GM12878 (cell line): ENCODE data around the gene ROM1. TPM values are rescaled to one million over a fixed set of nuclear protein-coding genes. Genes with fewer than 3 reads are reported as not detected.

Experiments used
- BMI1 ChIP-seq: fragments of 450-650 bp; IDR thresholded peaks from 2 replicates; pipeline ENCODE4 v1.6.1; 2016; ENCODE audit warnings: mild to moderate bottlenecking, moderate library complexity, borderline replicate concordance
- EGR1 ChIP-seq, 2 experiments: IDR thresholded peaks; 1 replicate in 1 of 2; 2 replicates in 1 of 2; pipeline ENCODE4 v1.6.1; 2011 to 2012; ENCODE audit warnings: low read depth in 2 of 2, low read length in 2 of 2, borderline replicate concordance in 1 of 2, mild to moderate bottlenecking in 1 of 2, moderate library complexity in 1 of 2
- EP300 ChIP-seq, 2 experiments: fragments of 150-350 bp in 1 of 2; IDR thresholded peaks; 2 replicates each; pipeline ENCODE4 v1.6.1; 2011 to 2012; ENCODE audit warnings: low read depth in 2 of 2, low read length in 2 of 2, borderline replicate concordance in 1 of 2, improper control_type of control experiment in 1 of 2, inconsistent platforms in 1 of 2; ENCODE audit not compliant: control insufficient read depth in 1 of 2
- ETV6 ChIP-seq, 2 experiments: fragments of 450-650 bp in 1 of 2; IDR thresholded peaks in 1 of 2; conservative IDR thresholded peaks in 1 of 2; 2 replicates each; pipeline ENCODE4 v1.6.1; 2014; ENCODE audit warnings: antibody characterized with exemption in 1 of 2, borderline replicate concordance in 1 of 2, low read depth in 1 of 2, mild to moderate bottlenecking in 1 of 2, moderate library complexity in 1 of 2
- NFYB ChIP-seq: IDR thresholded peaks from 2 replicates; pipeline ENCODE4 v1.6.1; 2011; ENCODE audit warnings: low read depth, mild to moderate bottlenecking, low read length, improper control_type of control experiment, moderate library complexity; ENCODE audit not compliant: insufficient read depth
- NR2C1 ChIP-seq: fragments of 450-650 bp; IDR thresholded peaks from 2 replicates; pipeline ENCODE4 v1.6.1; 2017; ENCODE audit warnings: antibody characterized with exemption, mild to moderate bottlenecking, moderate library complexity
- NRF1 ChIP-seq: conservative IDR thresholded peaks from 2 replicates; pipeline ENCODE4 v1.6.1; 2011; ENCODE audit warnings: mild to moderate bottlenecking, low read depth, low read length, improper control_type of control experiment
- RAD21 ChIP-seq: IDR thresholded peaks from 2 replicates; pipeline ENCODE4 v1.6.1; 2011; ENCODE audit warnings: mild to moderate bottlenecking, low read depth, low read length, moderate library complexity; ENCODE audit not compliant: insufficient read depth
- RUNX3 ChIP-seq: IDR thresholded peaks from 2 replicates; pipeline ENCODE4 v1.6.1; 2012; ENCODE audit warnings: low read length, inconsistent platforms
- SIX5 ChIP-seq: IDR thresholded peaks from 2 replicates; pipeline ENCODE4 v1.6.1; 2011; ENCODE audit warnings: mild to moderate bottlenecking, low read depth, low read length, moderate library complexity; ENCODE audit not compliant: severe bottlenecking
- SKIL ChIP-seq: fragments of 450-650 bp; IDR thresholded peaks from 2 replicates; pipeline ENCODE4 v1.6.1; 2017; ENCODE audit warnings: mild to moderate bottlenecking, low read depth, inconsistent platforms; ENCODE audit not compliant: poor library complexity, severe bottlenecking
- SP1 ChIP-seq: IDR thresholded peaks from one replicate; pipeline ENCODE4 v1.6.1; 2011; ENCODE audit warnings: low read depth, low read length
- STAT1 ChIP-seq: fragments of 450-650 bp; conservative IDR thresholded peaks from 2 replicates; pipeline ENCODE4 v1.6.1; 2014; ENCODE audit warnings: antibody characterized with exemption, mild to moderate bottlenecking
- TARDBP ChIP-seq: IDR thresholded peaks from 2 replicates; pipeline ENCODE4 v1.6.1; 2016; ENCODE audit warnings: borderline replicate concordance
- TCF7 ChIP-seq: IDR thresholded peaks from 2 replicates; pipeline ENCODE4 v1.6.1; 2014; ENCODE audit warnings: antibody characterized with exemption, borderline replicate concordance
- YBX1 ChIP-seq: fragments of 450-650 bp; IDR thresholded peaks from 2 replicates; pipeline ENCODE4 v1.6.1; 2016; ENCODE audit warnings: antibody characterized with exemption
- ZBTB40 ChIP-seq: fragments of 450-650 bp; IDR thresholded peaks from 2 replicates; pipeline ENCODE4 v1.6.1; 2016; ENCODE audit warnings: mild to moderate bottlenecking, moderate library complexity, borderline replicate concordance
- ZNF217 ChIP-seq: fragments of 450-650 bp; IDR thresholded peaks from 2 replicates; pipeline ENCODE4 v1.6.1; 2017; ENCODE audit warnings: antibody characterized with exemption, mild to moderate bottlenecking
- polyA plus RNA-seq, 11 experiments: library from polyadenylated mRNA; depleted of rRNA in 4 of 11; unstranded in 6 of 11; stranded (reverse) in 5 of 11; fragments of >200 nt; fragmentation: Nextera tagmentation in 4 of 11; fragmentation: Illumina TruSeq in 1 of 11; extraction: Ambion mirVana in 4 of 11; extraction: Trizol in 1 of 11; gene quantifications; 1 replicate in 1 of 11; 2 replicates in 10 of 11; pipeline versions ENCODE4 v1.2.1 to v1.2.3, GENCODE V29; 2011 to 2016; ENCODE audit warnings: inconsistent platforms in 2 of 11, missing spikeins in 2 of 11, low read depth in 1 of 11
- total RNA-seq, 4 experiments: library from RNA; depleted of rRNA in 3 of 4; stranded (reverse); fragments of >200 nt in 3 of 4; fragmentation: Illumina TruSeq in 1 of 4; extraction: Trizol in 1 of 4; gene quantifications; 2 replicates each; pipeline versions ENCODE4 v1.2.1 to v1.2.3, GENCODE V29; 2013 to 2021
- TF ChIP-seq, protein P1 (sequence below): fragments of 450-650 bp; IDR thresholded peaks from 2 replicates; pipeline ENCODE4 v1.6.1; 2017; ENCODE audit warnings: mild to moderate bottlenecking

ROM1 gene
- total and polyA plus RNA-seq, 10 of the 15 experiments (the other 5 are each of a cell fraction or from before 2014, with no cell fraction given) = 0.42 to 3.0 (median 1.1) TPM

GRCh38 chr11:62599069-62599696, 13.9 kb upstream of the ROM1 start (continued):
- TF ChIP-seq ZBTB40 (peak; percentile 50; the same call in 1 of the 2 replicates), NRF1 (no peak), NR2C1 (peak; percentile 84), YBX1 (peak; percentile 54; the same call in 1 of the 2 replicates), ZNF217 (no peak), TCF7 (no peak), RAD21 (no peak), SP1 (peak; percentile 86), TARDBP (no peak), ETV6 (conservative IDR thresholded peaks at IDR 0.05 in 1 of 2, IDR thresholded peaks at IDR 0.05 in 1 of 2; ENCODE audit: borderline replicate concordance in 1 of 2, low read depth in 1 of 2) (no peak), EP300 (IDR thresholded peaks at IDR 0.05; ENCODE audit: borderline replicate concordance in 1 of 2, control insufficient read depth in 1 of 2, low read depth in 2 of 2, low read length in 2 of 2) (no peak), EGR1 (IDR thresholded peaks at IDR 0.05; ENCODE audit: borderline replicate concordance in 1 of 2, low read depth in 2 of 2, low read length in 2 of 2) (no peak), SKIL (peak; percentile 23), BMI1 (no peak), RUNX3 (peak; percentile 71; the same call in 1 of the 2 replicates), STAT1 (no peak), NFYB (peak; percentile 88), SIX5 (no peak)
- TF ChIP-seq, protein P1, sequence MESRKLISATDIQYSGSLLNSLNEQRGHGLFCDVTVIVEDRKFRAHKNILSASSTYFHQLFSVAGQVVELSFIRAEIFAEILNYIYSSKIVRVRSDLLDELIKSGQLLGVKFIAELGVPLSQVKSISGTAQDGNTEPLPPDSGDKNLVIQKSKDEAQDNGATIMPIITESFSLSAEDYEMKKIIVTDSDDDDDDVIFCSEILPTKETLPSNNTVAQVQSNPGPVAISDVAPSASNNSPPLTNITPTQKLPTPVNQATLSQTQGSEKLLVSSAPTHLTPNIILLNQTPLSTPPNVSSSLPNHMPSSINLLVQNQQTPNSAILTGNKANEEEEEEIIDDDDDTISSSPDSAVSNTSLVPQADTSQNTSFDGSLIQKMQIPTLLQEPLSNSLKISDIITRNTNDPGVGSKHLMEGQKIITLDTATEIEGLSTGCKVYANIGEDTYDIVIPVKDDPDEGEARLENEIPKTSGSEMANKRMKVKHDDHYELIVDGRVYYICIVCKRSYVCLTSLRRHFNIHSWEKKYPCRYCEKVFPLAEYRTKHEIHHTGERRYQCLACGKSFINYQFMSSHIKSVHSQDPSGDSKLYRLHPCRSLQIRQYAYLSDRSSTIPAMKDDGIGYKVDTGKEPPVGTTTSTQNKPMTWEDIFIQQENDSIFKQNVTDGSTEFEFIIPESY = no peak
